OCI-LY7 (cell line): ENCODE data around the gene DPM3. TPM values are rescaled to one million over a fixed set of nuclear protein-coding genes. Genes with fewer than 3 reads are reported as not detected.

Source experiments
- BruUV-seq: library from RNA; stranded (reverse); fragments of 400-500 nt; replicated peaks from 2 replicates; lab custom pipeline; 2021; lab: Mats Ljungman, UMichigan
- CTCF ChIA-PET: fragments of 300-600 bp; sonication (Branson Sonifier 250); formaldehyde crosslinking; loops from one replicate; lab custom pipeline; 2022; ENCODE audit warnings: antibody characterized with exemption; ENCODE audit not compliant: unreplicated experiment; lab: Charles Lee
- POLR2A ChIA-PET: fragments of 300-600 bp; sonication (Branson Sonifier 250); formaldehyde crosslinking; loops from one replicate; lab custom pipeline; 2022; ENCODE audit warnings: antibody characterized with exemption; lab: Charles Lee
- DNase-seq: peaks from one replicate; pipeline ENCODE4 v3.0.0-alpha.2; 2015; ENCODE audit warnings: low spot score
- H2AFZ ChIP-seq: fragments of 200-600 bp; sonication (generic), shearing (Covaris generic); 2 replicates; pipeline ENCODE4 v1.6.1; 2014; ENCODE audit warnings: mild to moderate bottlenecking, antibody characterized with exemption, low read length, moderate library complexity
- H3K27ac ChIP-seq: fragments of 200-600 bp; sonication (generic); 2 replicates; pipeline ENCODE4 v1.5.1; 2014; ENCODE audit warnings: mixed run types, low read depth, mild to moderate bottlenecking, moderate library complexity, low read length, inconsistent platforms; ENCODE audit not compliant: poor library complexity, severe bottlenecking
- H3K36me3 ChIP-seq: fragments of 200-600 bp; sonication (generic); 2 replicates; pipeline ENCODE4 v1.6.1; 2014; ENCODE audit warnings: mild to moderate bottlenecking, antibody characterized with exemption, low read length, moderate library complexity, mixed read lengths; ENCODE audit not compliant: insufficient read depth
- H3K4me1 ChIP-seq: fragments of 200-600 bp; sonication (generic); 2 replicates; pipeline ENCODE4 v1.5.1; 2014; ENCODE audit warnings: mild to moderate bottlenecking, low read length; ENCODE audit not compliant: insufficient read depth, poor library complexity, severe bottlenecking
- H3K4me2 ChIP-seq: fragments of 200-600 bp; sonication (generic); 2 replicates; pipeline ENCODE4 v1.6.1; 2014; ENCODE audit warnings: mild to moderate bottlenecking, low read length
- H3K4me3 ChIP-seq: fragments of 200-600 bp; sonication (generic); 2 replicates; pipeline ENCODE4 v1.5.1; 2014; ENCODE audit warnings: mild to moderate bottlenecking, low read depth, low read length; ENCODE audit not compliant: poor library complexity, severe bottlenecking
- H3K79me2 ChIP-seq: fragments of 200-600 bp; sonication (generic); 2 replicates; pipeline ENCODE4 v1.6.1; 2016; ENCODE audit warnings: low read depth, mild to moderate bottlenecking, low read length, moderate library complexity, mixed read lengths; ENCODE audit not compliant: insufficient read depth
- H3K9me2 ChIP-seq: fragments of 200-600 bp; sonication (generic); 2 replicates; pipeline ENCODE4 v1.6.1; 2016; ENCODE audit warnings: mild to moderate bottlenecking, low read length, mixed read lengths; ENCODE audit not compliant: insufficient read depth
- H3K9me3 ChIP-seq: fragments of 200-600 bp; sonication (generic); 2 replicates; pipeline ENCODE4 v1.6.1; 2014; ENCODE audit warnings: mild to moderate bottlenecking, mixed run types, low read length, mixed read lengths
- H4K20me1 ChIP-seq: fragments of 200-600 bp; sonication (generic); 2 replicates; pipeline ENCODE4 v1.6.1; 2014; ENCODE audit warnings: mild to moderate bottlenecking, antibody characterized with exemption, low read length, moderate library complexity, mixed read lengths; ENCODE audit not compliant: insufficient read depth
- EZH2phosphoT487 ChIP-seq: fragments of 200-600 bp; sonication (generic); IDR thresholded peaks from 2 replicates; pipeline ENCODE4 v1.6.1; 2018; ENCODE audit warnings: low read depth, borderline replicate concordance, mild to moderate bottlenecking, mixed run types, antibody characterized with exemption, low read length, moderate library complexity, mixed read lengths
- intact Hi-C: fragments of 100-400 bp; cut with micrococcal nuclease; formaldehyde crosslinking; loops from one replicate; pipeline ENCODE4 v1.10.0; 2022; ENCODE audit not compliant: unreplicated experiment
- total RNA-seq, 2 experiments: library from RNA; depleted of rRNA in 1 of 2; stranded (reverse); fragments of >200 nt in 1 of 2; shearing (Covaris generic) in 1 of 2; gene quantifications; 2 replicates each; pipeline ENCODE4 v1.2.3, GENCODE V29; 2014 to 2022
- TF ChIP-seq, protein P1 (sequence below): fragments of 200-600 bp; sonication (generic); conservative IDR thresholded peaks from 2 replicates; pipeline ENCODE4 v1.5.1; 2014; ENCODE audit warnings: mild to moderate bottlenecking, antibody characterized with exemption, low read length, moderate library complexity, mixed read lengths

DPM3 gene
- total RNA-seq, 2 experiments from 2014 or later, result 32.5 to 65.9 TPM

DNA sequence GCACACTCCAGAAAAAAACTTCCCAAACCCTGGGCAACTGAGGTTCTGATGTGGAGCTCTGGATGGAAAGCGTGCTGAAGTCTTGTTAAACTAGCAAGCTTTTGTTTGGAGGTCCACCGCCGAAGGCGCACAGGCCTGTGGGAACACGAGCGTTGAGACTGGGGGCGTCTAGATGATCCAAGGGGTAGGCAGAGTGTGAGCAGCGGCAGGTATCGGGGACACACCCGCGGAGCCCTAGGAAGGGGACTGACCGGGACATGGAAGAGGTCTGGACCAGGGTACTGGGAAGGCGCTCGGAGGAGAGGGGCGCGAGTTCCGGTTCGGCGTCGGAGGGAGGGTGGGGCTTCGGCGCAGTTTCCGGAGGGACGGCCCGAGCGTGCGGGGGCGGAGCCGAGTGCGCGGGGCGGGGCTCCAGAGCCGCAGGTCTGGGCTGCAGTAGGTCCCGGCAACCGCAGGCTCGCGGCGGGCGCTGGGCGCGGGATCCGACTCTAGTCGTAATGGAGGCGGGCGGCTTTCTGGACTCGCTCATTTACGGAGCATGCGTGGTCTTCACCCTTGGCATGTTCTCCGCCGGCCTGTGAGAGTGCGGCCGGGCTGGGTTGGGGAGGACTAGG is 4.8 kb downstream of the DPM3 start, which contains the start of gene SLC50A1:
SLC50A1 (plus strand) TSS at position 438 of the 614 bp plus-strand sequence; CDS start at position 498, 60 bp downstream.
- peaks cover 7% of the 10 kb centered on the region; the same call in 1 of the 2 replicates for H3K79me2 ChIP-seq

GRCh38 chr1:155134880-155135414 is 5.4 kb downstream of the DPM3 start:
- Histone ChIP-seq H2AFZ (peak overlapping the region; percentile 65; the same call in 1 of the 2 replicates), H3K27ac (peak overlapping the region; percentile 67), H3K36me3 (peaks cover 13% of the 10 kb centered on the region; the same call in 1 of the 2 replicates), H3K9me2 (no peaks in the 10 kb centered on the region), H3K4me3 (peak overlapping the region; percentile 81), H3K9me3 (no peaks in the 10 kb centered on the region), H3K4me1 (peaks cover 25% of the 10 kb centered on the region), H3K79me2 (peaks cover 5% of the 10 kb centered on the region; the same call in 1 of the 2 replicates), H3K4me2 (peak overlapping the region; percentile 91), H4K20me1 (no peaks in the 10 kb centered on the region)
- no peak for DNase-seq
- ChIA-PET CTCF (no interaction called here), POLR2A (interaction anchor here (0.6 to 1.4 kb wide), 2 partner anchors 16 to 89 kb away, joined by 3 read pairs; no protein-coding TSS in a partner anchor)
- no peak for TF ChIP-seq EZH2phosphoT487
- TF ChIP-seq, protein P1, sequence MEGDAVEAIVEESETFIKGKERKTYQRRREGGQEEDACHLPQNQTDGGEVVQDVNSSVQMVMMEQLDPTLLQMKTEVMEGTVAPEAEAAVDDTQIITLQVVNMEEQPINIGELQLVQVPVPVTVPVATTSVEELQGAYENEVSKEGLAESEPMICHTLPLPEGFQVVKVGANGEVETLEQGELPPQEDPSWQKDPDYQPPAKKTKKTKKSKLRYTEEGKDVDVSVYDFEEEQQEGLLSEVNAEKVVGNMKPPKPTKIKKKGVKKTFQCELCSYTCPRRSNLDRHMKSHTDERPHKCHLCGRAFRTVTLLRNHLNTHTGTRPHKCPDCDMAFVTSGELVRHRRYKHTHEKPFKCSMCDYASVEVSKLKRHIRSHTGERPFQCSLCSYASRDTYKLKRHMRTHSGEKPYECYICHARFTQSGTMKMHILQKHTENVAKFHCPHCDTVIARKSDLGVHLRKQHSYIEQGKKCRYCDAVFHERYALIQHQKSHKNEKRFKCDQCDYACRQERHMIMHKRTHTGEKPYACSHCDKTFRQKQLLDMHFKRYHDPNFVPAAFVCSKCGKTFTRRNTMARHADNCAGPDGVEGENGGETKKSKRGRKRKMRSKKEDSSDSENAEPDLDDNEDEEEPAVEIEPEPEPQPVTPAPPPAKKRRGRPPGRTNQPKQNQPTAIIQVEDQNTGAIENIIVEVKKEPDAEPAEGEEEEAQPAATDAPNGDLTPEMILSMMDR, result no peak
- TSS peak; percentile 80 for BruUV-seq
- intact Hi-C loops, result no loop called here

More for the DNA sequence above, 4.8 kb downstream of the DPM3 start, which contains the start of gene SLC50A1:
- Histone ChIP-seq H3K9me3 (no peaks in the 10 kb centered on the region), H3K9me2 (no peaks in the 10 kb centered on the region), H4K20me1 (no peaks in the 10 kb centered on the region), H3K36me3 (peaks cover 13% of the 10 kb centered on the region; the same call in 1 of the 2 replicates), H2AFZ (peak within 1 kb of the TSS; percentile 65; the same call in 1 of the 2 replicates), H3K4me1 (peaks cover 25% of the 10 kb centered on the region), H3K4me3 (peak within 1 kb of the TSS; percentile 81), H3K27ac (peak within 1 kb of the TSS; percentile 67), H3K4me2 (peak within 1 kb of the TSS; percentile 91)
- TF ChIP-seq, protein P1, result 0 out of 2 replicates have a peak, but pooled peaks have one; percentile 16
- TF ChIP-seq EZH2phosphoT487, result no peak
- intact Hi-C loops, result no loop called here
- POLR2A ChIA-PET, result interaction anchor here (0.5 to 1.4 kb wide), 2 partner anchors 16 to 1136 kb away, joined by 3 read pairs; no protein-coding TSS in a partner anchor
- BruUV-seq, result no TSS peak
- CTCF ChIA-PET, result no interaction called here
- DNase-seq, result peak; percentile 92
